ENCODE results near the gene PTGER1.
A peak's percentile ranks its signal among the peaks of the same experiment; 100 is the strongest.

Gene PTGER1

GRCh38 chr19:14439014-14439413 is 36.1 kb downstream of the PTGER1 start:
- no peak for DNase-seq

- DNase-seq: no peak
These were observed 37.5 kb downstream of the PTGER1 start for GRCh38 chr19:14437578-14438140.

- DNase-seq: no peak
These were observed 39.7 kb downstream of the PTGER1 start for GRCh38 chr19:14435320-14436050.

- DNase-seq: no peak
These were observed 40.4 kb downstream of the PTGER1 start for GRCh38 chr19:14434543-14435319.

GRCh38 chr19:14433554-14434501 is 41.3 kb downstream of the PTGER1 start:
- peak in 1 of 2 experiments; percentile 12 for DNase-seq

- peak in 1 of 2 experiments; percentile 63 for DNase-seq
These were observed 42.2 kb downstream of the PTGER1 start, which contains the start of gene PKN1 for GRCh38 chr19:14432791-14433553. Gene PKN1, plus strand, starts transcription at chr19:14433306. Its CDS starts 216 bp downstream, at chr19:14433522.

GRCh38 chr19:14430712-14431111 is 44.4 kb downstream of the PTGER1 start:
- no peak for DNase-seq

GRCh38 chr19:14428882-14429416 is 46.2 kb downstream of the PTGER1 start:
- no peak for DNase-seq

GRCh38 chr19:14427461-14427860 is 47.7 kb downstream of the PTGER1 start:
- no peak for DNase-seq

GRCh38 chr19:14425696-14426138 is 49.4 kb downstream of the PTGER1 start:
- DNase-seq: no peak

Data from SHP77 (cell line).